GM18519 (cell line): ENCODE results near the gene SLC16A4.

ENCODE experiments used
- ATAC-seq: cut with Tn5 transposase; IDR thresholded peaks from one replicate; pipeline ENCODE4 v1.9.1; 2021; ENCODE audit warnings: mild to moderate bottlenecking, moderate library complexity; ENCODE audit not compliant: unreplicated experiment, low FRiP score

The SLC16A4 gene

DNA sequence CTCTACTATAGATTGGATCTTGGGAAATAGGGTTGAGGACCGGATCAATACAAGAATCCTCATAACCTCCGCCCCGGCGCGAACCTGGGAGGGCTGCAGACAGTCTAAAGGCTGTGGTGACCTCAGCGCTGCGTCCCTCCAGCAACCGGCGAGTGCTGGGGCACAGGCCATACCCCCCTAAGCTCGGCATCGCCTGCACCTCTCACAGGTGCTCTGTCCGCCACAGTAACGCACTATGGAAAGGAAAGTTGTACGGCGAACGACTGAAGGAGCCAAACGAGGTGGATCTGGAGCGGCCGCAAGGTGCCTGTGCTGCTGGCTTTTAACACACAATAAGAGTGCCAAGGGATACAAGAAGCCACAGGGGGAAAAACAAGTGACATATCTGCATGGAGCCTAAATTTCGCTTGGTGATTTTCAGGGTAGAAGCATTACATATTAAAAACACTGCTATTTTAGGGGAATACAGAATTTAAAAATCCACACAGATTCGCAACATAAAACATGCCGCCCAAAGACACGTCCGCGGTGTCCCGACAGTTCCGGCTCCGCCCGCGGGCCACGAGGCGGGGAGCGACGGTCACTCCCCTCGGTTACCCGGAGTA lies 53.0 kb downstream of the SLC16A4 start:
- ATAC-seq, result no peak

- ATAC-seq, result no peak
Measured at GRCh38 chr1:110336300-110337039, 54.4 kb downstream of the SLC16A4 start.

DNA sequence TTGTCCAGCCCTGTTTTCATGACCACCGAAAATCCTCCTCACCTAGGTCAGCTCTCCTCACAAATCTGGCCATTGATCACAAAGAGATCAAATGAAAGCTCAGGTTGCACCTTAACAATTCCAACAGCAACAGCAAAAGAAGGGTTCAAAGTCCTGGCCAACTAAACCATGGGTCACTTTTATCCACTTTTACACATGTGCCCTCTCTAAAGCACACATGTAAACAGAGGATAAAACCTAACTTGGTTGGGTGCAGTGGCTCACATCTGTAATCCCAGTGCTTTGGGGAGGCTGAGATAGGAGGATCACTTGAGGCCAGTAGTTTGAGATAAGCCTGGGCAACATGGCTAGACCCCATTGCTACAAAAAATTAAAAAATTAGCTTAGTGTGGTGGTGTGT lies 55.6 kb downstream of the SLC16A4 start:
- no peak for ATAC-seq

- ATAC-seq, result no peak
Measured at GRCh38 chr1:110328700-110329099, 62.1 kb downstream of the SLC16A4 start.

DNA sequence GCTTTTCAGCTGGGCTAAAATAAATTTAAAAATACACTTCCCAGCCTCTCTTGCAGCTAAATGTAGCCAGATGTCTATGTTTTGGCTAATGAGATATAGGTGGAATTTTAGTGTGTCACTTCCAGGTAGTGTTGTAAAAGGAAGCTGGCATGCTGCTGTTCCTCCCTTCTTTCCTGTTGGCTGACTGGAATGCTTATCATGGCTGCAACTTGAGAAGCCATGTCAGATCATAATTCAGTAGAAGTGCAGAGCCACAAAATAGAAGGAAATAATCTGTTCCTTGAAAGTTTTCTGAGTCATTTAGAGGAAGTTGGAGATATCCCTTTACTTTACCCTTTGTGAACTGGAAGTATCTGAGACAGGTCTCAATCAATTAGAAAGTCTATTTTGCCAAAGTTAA lies 62.6 kb downstream of the SLC16A4 start:
- no peak for ATAC-seq

GRCh38 chr1:110326826-110327225 lies 64.0 kb downstream of the SLC16A4 start:
- no peak for ATAC-seq

DNA sequence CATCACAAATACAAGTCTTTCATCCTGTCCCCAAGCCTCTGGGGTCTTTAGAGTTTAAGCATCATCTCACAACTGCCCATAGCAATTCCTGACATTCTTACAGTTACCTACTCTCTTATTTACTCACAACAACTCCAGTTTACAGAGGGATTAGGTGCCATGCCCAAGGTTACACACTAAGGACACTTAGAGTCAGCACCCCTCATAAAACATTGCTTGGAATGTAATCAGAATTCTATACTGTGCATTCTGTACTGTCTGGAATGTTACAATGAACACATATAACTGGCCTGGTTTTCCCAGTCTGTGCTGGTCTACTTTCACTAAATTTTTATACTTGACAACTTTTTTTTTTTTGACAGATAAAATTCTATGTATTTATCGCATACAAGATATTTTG lies 66.2 kb downstream of the SLC16A4 start:
- ATAC-seq, result no peak

GRCh38 chr1:110321846-110322245 lies 69.0 kb downstream of the SLC16A4 start:
- no peak for ATAC-seq

DNA sequence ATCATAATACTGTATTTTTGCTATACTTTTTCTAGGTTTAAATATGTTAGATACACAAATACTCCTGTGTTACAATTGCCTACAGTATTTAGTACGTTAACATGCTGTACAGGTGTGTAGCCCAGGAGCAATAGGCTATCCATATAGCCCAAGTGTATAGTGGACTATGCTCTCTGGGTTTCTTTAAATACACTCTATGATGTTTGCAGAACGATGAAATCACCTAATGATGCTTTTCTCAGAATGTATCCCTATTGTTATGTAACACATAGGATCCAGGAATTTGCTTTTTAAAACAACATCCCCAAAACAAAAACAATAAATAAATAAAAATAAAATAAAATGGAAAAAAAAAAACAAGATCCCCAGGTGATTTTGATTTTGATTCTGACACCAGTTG lies 69.8 kb downstream of the SLC16A4 start:
- no peak for ATAC-seq

DNA sequence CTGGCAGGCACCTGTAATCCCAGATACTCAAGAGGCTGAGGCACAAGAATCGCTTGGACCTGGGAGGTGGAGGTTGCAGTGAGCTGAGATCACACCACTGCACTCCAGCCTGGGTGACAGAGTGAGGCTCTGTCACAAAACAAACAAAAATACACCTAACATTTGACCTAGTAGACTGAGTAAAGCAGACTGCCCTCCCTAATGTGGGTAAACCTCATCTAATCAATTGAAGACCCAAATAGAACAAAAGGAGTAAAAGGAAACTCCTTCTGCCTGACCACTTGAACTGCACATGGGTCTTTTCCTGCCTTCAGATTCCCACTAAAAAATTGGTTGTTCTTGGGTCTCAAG lies 70.7 kb downstream of the SLC16A4 start:
- ATAC-seq, result no peak

GRCh38 chr1:110319332-110320167 lies 71.3 kb downstream of the SLC16A4 start:
- no peak for ATAC-seq

DNA sequence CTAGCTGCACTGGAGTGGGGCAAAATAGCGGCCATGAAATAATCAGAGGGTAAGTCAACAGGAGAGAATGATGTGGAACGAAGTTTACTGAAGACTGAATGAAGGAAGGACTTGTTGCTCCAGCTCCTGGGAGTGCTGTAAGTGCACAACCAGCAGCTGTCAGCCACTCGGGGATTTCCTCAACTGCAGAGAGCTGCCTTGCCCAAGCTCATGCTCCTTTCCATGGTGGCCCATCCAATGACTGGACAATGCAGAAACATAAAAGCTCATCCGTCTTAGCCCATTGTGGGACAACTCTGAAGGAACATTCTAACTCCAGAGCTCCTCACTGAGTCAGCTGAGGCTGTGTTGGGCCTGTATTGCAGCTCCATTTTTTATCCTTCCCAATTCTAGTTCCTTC lies 72.8 kb downstream of the SLC16A4 start:
- ATAC-seq, result no peak

DNA sequence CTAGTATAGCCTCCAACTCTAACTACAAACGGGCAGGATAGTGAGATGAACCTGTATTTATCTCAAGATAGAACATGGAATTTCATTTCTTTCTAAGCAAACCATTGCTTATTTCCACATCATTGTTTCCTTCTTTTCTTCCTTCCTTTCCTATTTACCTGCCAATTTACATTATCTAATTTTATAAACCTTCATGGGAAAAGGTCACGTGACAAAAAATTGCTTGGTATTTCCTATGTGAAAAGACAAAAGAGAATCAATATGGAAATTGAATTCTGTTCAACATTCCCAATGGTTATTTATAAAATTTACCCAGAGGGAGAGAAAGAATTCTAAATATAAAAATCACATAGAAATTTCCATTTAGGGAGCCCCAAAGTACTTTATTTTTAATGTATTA lies 74.1 kb downstream of the SLC16A4 start:
- ATAC-seq, result no peak
